AG04450 (cell line): Measurements from ENCODE around the gene UBE3C. TPM values are rescaled to one million over a fixed set of nuclear protein-coding genes. Genes with fewer than 3 reads are reported as not detected.

Source experiments
- CTCF ChIA-PET: fragments of 300-600, 350-600 bp; formaldehyde crosslinking; extraction: SDS; loops from one replicate; lab custom pipeline; 2022; ENCODE audit warnings: antibody characterized with exemption, inconsistent platforms; lab: Charles Lee
- POLR2A ChIA-PET: fragments of 350-600 bp; formaldehyde crosslinking; extraction: SDS; loops from one replicate; lab custom pipeline; 2021; ENCODE audit warnings: antibody characterized with exemption, inconsistent platforms; lab: Yijun Ruan, JAX
- DNase-seq: peaks from one replicate; pipeline ENCODE4 v3.0.0-alpha.2; 2011; ENCODE audit warnings: low read depth, low spot score
- H3K27ac ChIP-seq: one replicate; pipeline ENCODE4 v1.5.1; 2012; ENCODE audit warnings: low read depth, low read length, control low read depth
- H3K27me3 ChIP-seq: one replicate; pipeline ENCODE4 v1.6.0; 2012; ENCODE audit warnings: low read length; ENCODE audit not compliant: control insufficient read depth, insufficient read depth
- H3K4me3 ChIP-seq: 2 replicates; pipeline ENCODE4 v1.5.1; 2011; ENCODE audit warnings: mild to moderate bottlenecking, low read depth, low read length, control low read depth
- H3K9me3 ChIP-seq: 2 replicates; pipeline ENCODE4 v1.5.1; 2012; ENCODE audit warnings: low read length; ENCODE audit not compliant: control insufficient read depth, insufficient read depth
- CTCF ChIP-seq: IDR thresholded peaks from 2 replicates; pipeline ENCODE4 v1.5.1; 2011; ENCODE audit warnings: low read depth, low read length, control low read depth, inconsistent platforms
- polyA plus RNA-seq: library from polyadenylated mRNA; depleted of rRNA; stranded (reverse); fragments of >200 nt; gene quantifications from 2 replicates; pipeline ENCODE4 v1.2.3, GENCODE V29; 2011

Gene UBE3C
- polyA plus RNA-seq, 1 experiment = 71.2 TPM

- no peak for DNase-seq
- ChIA-PET POLR2A (no interaction called here), CTCF (interaction anchor here (0.7 to 1.0 kb wide), 2 partner anchors 81 to 164 kb away, joined by 3 to 9 read pairs; no protein-coding TSS in a partner anchor)
- H3K27me3 ChIP-seq = no peaks in the 10 kb centered on the region
- TF ChIP-seq CTCF = no peak
- H3K9me3 ChIP-seq = no peaks in the 10 kb centered on the region
- H3K4me3 ChIP-seq = no peak overlapping the region
- no peak overlapping the region for H3K27ac ChIP-seq
These were observed 54.5 kb downstream of the UBE3C start for GRCh38 chr7:157193274-157193673.

GRCh38 chr7:157194948-157195347 is 56.2 kb downstream of the UBE3C start:
- no peak for DNase-seq
- POLR2A ChIA-PET = no interaction called here
- CTCF ChIA-PET = no interaction called here
- Histone ChIP-seq H3K27ac (no peak overlapping the region), H3K9me3 (no peaks in the 10 kb centered on the region), H3K27me3 (no peaks in the 10 kb centered on the region), H3K4me3 (no peak overlapping the region)
- no peak for TF ChIP-seq CTCF

- H3K9me3 ChIP-seq = no peaks in the 10 kb centered on the region
These were observed 57.1 kb downstream of the UBE3C start for GRCh38 chr7:157195868-157196267.

GRCh38 chr7:157204134-157204533 is 65.4 kb downstream of the UBE3C start:
- H3K9me3 ChIP-seq = no peaks in the 10 kb centered on the region
- H3K27me3 ChIP-seq = no peaks in the 10 kb centered on the region
- no peak overlapping the region for H3K27ac ChIP-seq
- POLR2A ChIA-PET = no interaction called here
- CTCF ChIA-PET = no interaction called here
- no peak for DNase-seq
- no peak for TF ChIP-seq CTCF
- H3K4me3 ChIP-seq = no peak overlapping the region

More at GRCh38 chr7:157195868-157196267, 57.1 kb downstream of the UBE3C start:
- Histone ChIP-seq H3K4me3 (no peak overlapping the region), H3K27ac (no peak overlapping the region), H3K27me3 (no peaks in the 10 kb centered on the region)
- no peak for DNase-seq
- CTCF ChIA-PET = no interaction called here
- POLR2A ChIA-PET = no interaction called here
- no peak for TF ChIP-seq CTCF

- CTCF ChIA-PET = interaction anchor here (0.9 kb wide), 1 partner anchor 45 kb away, joined by 4 read pairs; no protein-coding TSS in a partner anchor
- Histone ChIP-seq H3K27ac (no peak overlapping the region), H3K27me3 (no peaks in the 10 kb centered on the region), H3K9me3 (no peaks in the 10 kb centered on the region), H3K4me3 (no peak overlapping the region)
- TF ChIP-seq CTCF = no peak
- POLR2A ChIA-PET = no interaction called here
- DNase-seq = no peak
These were observed 66.7 kb downstream of the UBE3C start for GRCh38 chr7:157205438-157205837.
